IPS-15b (cell line): ENCODE data around the gene MAG.

Source experiments
- H3K27me3 ChIP-seq: one replicate; pipeline ENCODE4 v1.6.1; 2013; ENCODE audit warnings: low read length; ENCODE audit not compliant: control insufficient read depth, insufficient read depth
- H3K36me3 ChIP-seq: one replicate; pipeline ENCODE4 v1.6.1; 2013; ENCODE audit warnings: low read length; ENCODE audit not compliant: control insufficient read depth, insufficient read depth
- H3K4me1 ChIP-seq: one replicate; pipeline ENCODE4 v1.6.1; 2013; ENCODE audit warnings: mild to moderate bottlenecking, low read length; ENCODE audit not compliant: control insufficient read depth, insufficient read depth
- H3K4me3 ChIP-seq: one replicate; pipeline ENCODE4 v1.5.1; 2013; ENCODE audit warnings: low read depth, low read length
- H3K9ac ChIP-seq: one replicate; pipeline ENCODE4 v1.6.1; 2013; ENCODE audit warnings: low read depth, mild to moderate bottlenecking, low read length
- H3K9me3 ChIP-seq: one replicate; pipeline ENCODE4 v1.6.1; 2013; ENCODE audit warnings: mild to moderate bottlenecking, low read length; ENCODE audit not compliant: control insufficient read depth, insufficient read depth

Gene MAG

DNA sequence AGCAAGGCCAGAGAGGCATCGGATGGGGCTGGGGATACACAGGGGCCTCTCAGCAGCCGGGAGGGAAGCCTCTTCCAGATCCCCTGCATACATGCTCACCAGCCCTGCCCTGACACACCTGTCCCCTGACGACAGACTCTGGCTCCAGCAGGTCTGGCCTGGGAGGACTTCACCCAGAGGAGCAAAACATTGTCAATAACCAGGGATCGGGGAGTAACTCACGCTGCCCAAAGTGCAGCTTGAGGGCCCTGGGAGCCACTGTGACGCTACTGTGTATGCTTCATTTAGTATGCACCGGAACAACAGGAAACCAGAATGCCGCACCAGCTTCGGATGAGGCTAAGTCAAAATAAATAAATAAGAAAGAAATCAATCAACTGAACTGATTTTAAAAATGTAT is 24.6 kb downstream of the MAG start:
- Histone ChIP-seq H3K36me3 (no peaks in the 10 kb centered on the region), H3K4me3 (no peak overlapping the region), H3K4me1 (no peaks in the 10 kb centered on the region), H3K27me3 (no peaks in the 10 kb centered on the region), H3K9ac (peak overlapping the region; percentile 50), H3K9me3 (no peaks in the 10 kb centered on the region)

DNA sequence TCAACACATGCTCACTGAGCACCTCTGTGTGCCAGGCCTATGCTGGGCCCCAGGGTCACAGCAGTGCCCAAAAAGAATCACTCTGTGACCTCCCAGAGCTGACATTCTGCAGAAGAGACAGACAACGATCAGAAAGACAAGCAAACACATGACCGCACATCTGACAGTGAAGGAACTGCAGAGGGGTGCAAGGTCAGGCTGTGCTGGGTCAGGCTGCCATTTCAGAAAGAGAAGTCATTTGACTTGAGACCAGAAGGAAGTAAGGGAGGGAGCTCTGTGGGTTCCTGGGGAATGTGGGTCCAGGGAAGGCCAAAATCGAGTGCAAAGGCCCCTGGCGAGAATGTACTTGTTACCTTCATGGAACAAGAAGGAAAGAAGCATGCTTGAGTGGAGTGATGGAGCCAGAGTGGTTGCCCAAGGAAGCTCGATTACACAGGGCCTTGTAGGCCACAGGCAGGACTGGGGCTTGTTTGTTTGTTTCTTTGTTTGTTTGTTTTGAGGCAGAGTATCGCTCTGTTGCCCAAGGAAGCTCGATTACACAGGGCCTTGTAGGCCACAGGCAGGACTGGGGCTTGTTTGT is 25.6 kb downstream of the MAG start:
- no peaks in the 10 kb centered on the region for H3K36me3 ChIP-seq
- H3K9me3 ChIP-seq = peaks cover 4% of the 10 kb centered on the region
- H3K4me1 ChIP-seq = no peaks in the 10 kb centered on the region
- H3K9ac ChIP-seq = no peak overlapping the region
- H3K27me3 ChIP-seq = no peaks in the 10 kb centered on the region
- no peak overlapping the region for H3K4me3 ChIP-seq

DNA sequence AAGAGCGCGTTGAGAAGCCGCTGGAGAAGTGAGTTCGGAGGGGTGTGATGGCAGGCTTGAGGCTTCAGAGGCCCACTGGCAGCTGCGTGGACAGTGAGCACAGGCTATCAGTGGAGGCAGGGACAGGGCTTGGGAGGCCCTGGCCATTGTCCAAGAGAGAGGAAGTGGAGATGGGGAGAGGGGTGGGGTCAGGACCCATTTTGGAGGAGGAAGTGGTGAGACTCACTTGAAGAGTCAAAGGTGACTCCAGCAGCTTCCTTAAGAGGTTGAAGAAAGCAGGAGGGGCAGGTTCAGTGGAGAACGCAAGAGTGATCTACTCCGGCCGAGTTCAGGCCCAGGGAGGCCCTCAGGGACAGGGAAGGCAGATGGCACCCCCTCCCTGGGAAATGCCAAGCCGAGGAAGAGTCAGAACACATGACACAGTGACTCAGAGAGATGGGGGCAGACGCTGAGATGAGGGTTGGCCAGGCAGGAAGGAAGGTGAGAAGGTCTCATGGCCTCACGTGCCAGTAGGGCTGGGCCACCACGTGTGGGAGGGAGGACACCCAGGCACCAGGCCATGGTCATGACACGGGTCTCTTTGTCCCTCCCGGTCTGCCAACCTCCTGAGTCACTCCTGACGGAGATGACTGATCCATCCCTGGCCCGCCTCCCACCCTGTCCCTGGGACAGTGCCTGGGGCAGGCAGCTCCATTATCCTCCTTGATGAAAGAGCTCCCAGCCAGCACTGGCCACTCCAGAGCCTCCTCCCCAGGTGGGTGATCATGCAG is 26.9 kb downstream of the MAG start:
- no peaks in the 10 kb centered on the region for H3K36me3 ChIP-seq
- peaks cover 4% of the 10 kb centered on the region for H3K9me3 ChIP-seq
- H3K27me3 ChIP-seq = no peaks in the 10 kb centered on the region
- no peak overlapping the region for H3K4me3 ChIP-seq
- no peaks in the 10 kb centered on the region for H3K4me1 ChIP-seq
- H3K9ac ChIP-seq = no peak overlapping the region

DNA sequence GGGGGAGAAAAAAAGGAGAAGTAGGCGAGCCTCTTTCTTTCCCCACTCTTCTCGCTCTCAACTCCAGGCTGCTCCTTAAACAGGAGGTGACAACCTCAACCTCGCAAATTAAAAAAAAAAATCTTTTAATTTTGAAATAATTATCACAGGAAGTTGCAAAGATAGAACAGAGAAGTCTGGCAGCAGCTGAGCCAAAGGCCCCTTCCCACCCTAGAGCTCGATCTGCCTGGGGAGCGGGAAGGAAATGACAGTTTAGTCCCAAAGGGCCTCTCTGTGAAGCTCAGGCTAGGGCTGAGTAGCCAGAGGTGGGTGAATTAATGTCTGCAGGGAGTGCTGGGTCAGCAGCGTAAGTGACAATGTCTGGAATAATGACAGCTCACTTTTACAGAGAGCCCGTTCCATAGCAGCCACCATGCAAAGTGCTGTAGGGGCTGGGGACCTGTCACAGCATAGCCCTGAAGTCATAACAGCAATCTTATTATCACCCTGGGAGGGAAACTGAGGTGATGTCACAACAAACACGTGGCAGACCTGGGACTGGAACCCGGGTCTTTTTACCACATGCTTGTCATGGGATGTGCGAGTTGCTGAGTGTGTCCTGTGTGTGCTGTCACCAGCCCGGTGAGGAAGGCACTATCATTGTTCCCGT is 28.2 kb downstream of the MAG start:
- Histone ChIP-seq H3K27me3 (no peaks in the 10 kb centered on the region), H3K36me3 (no peaks in the 10 kb centered on the region), H3K4me3 (no peak overlapping the region), H3K9me3 (peaks cover 4% of the 10 kb centered on the region), H3K4me1 (no peaks in the 10 kb centered on the region), H3K9ac (no peak overlapping the region)

DNA sequence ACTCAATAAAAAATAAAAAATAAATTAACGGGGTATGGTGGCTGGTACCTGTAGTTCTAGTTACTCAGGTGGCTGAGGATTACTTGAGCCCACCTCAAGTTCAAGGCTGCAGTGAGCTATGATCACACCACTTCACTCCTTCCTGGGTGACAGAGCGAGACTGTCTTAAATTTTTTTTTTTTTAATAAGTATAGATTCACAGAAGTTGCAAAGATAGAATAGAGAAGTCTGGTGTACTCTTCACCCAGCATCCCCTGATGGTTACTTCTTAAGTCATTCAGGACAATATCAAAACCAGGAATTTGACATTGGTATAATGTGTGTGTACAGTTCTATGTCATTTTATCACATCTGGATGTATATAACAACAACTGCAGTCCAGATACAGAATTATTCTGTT is 29.3 kb downstream of the MAG start:
- no peak overlapping the region for H3K4me3 ChIP-seq
- H3K9me3 ChIP-seq = peaks cover 4% of the 10 kb centered on the region
- H3K27me3 ChIP-seq = no peaks in the 10 kb centered on the region
- H3K9ac ChIP-seq = no peak overlapping the region
- H3K4me1 ChIP-seq = no peaks in the 10 kb centered on the region
- H3K36me3 ChIP-seq = no peaks in the 10 kb centered on the region

- Histone ChIP-seq H3K36me3 (no peaks in the 10 kb centered on the region), H3K9ac (no peak overlapping the region), H3K4me1 (no peaks in the 10 kb centered on the region), H3K27me3 (no peaks in the 10 kb centered on the region), H3K4me3 (no peak overlapping the region), H3K9me3 (peaks cover 4% of the 10 kb centered on the region)
These were observed 30.1 kb downstream of the MAG start for GRCh38 chr19:35322014-35322413.

DNA sequence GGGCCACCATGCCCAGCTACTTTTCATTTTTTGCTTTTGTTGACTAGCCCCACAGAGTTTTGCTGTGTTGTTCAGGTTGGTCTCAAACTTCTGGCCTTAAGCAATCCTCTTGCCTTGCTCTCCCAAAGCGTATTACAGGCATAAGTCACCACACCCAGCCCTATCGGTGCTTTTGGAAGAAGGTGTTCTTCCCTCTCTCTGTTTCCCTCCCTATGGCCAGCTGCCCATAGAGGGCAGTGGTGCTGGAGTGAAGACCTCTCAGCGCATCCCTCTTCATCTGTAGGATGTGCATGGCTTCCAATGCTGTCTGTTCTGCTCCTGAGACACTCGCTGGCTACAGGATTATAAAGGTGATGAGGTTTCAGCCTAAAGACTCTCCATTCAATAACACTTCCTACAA is 35.7 kb downstream of the MAG start:
- no peaks in the 10 kb centered on the region for H3K4me1 ChIP-seq

DNA sequence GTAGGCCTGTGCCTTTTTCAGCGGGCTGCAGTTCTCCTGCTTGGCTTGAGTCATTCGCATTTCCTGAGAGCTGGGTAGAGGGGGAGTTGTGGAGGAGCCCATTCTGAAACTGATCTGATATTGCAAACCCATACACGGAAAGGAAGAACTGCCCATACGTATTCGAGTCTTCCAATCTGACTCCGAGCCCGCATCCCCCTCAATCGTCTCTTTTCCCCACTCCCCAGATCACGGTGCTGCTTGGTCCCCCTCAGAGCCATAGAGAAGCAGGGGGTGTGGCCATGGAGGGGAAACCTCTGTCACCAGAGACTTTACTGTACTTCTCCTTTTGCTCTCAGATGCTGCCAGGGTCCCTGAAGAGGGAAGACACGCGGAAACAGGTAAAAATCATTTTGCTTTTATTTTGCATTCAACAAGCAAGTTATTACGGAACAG is 36.9 kb downstream of the MAG start, which contains the start of gene CD22:
Gene CD22, plus strand, starts transcription at position 337 of the 435 bp plus-strand sequence. CDS start 2,854 bp downstream, outside the sequence.
- Histone ChIP-seq H3K36me3 (no peaks in the 10 kb centered on the region), H3K4me3 (no peak within 1 kb of the TSS), H3K4me1 (no peaks in the 10 kb centered on the region), H3K9ac (no peak within 1 kb of the TSS), H3K9me3 (no peaks in the 10 kb centered on the region), H3K27me3 (no peaks in the 10 kb centered on the region)

More for the DNA sequence above, 35.7 kb downstream of the MAG start:
- H3K9me3 ChIP-seq = no peaks in the 10 kb centered on the region
- H3K27me3 ChIP-seq = no peaks in the 10 kb centered on the region
- no peaks in the 10 kb centered on the region for H3K36me3 ChIP-seq
- H3K9ac ChIP-seq = no peak overlapping the region
- no peak overlapping the region for H3K4me3 ChIP-seq

DNA sequence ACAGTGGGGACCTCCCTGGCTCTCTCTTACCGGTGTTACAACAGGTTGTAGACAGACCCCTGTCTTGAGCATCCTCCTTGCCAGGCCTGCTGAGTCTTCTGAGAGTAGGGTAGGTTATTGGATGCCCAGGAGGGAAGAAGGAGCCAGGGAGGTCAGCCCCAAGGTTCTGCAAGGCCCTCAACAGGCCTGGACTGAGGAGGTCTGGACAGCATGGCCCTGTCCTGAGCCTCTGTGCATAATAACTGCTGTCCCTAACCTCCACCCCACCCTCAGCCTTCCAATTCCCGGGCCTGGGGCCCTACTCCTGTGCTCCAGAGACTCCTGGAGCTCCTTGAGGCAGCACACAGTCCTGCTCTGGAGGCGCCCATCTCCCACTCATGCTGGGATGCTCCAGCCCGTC is 37.4 kb downstream of the MAG start:
- no peaks in the 10 kb centered on the region for H3K9me3 ChIP-seq
- no peaks in the 10 kb centered on the region for H3K27me3 ChIP-seq
- H3K4me1 ChIP-seq = no peaks in the 10 kb centered on the region
- H3K4me3 ChIP-seq = no peak overlapping the region
- H3K9ac ChIP-seq = no peak overlapping the region
- H3K36me3 ChIP-seq = no peaks in the 10 kb centered on the region

- no peak overlapping the region for H3K4me3 ChIP-seq
- no peaks in the 10 kb centered on the region for H3K9me3 ChIP-seq
- H3K9ac ChIP-seq = no peak overlapping the region
- no peaks in the 10 kb centered on the region for H3K27me3 ChIP-seq
- no peaks in the 10 kb centered on the region for H3K36me3 ChIP-seq
- no peaks in the 10 kb centered on the region for H3K4me1 ChIP-seq
These were observed 38.5 kb downstream of the MAG start for GRCh38 chr19:35330475-35330874.

DNA sequence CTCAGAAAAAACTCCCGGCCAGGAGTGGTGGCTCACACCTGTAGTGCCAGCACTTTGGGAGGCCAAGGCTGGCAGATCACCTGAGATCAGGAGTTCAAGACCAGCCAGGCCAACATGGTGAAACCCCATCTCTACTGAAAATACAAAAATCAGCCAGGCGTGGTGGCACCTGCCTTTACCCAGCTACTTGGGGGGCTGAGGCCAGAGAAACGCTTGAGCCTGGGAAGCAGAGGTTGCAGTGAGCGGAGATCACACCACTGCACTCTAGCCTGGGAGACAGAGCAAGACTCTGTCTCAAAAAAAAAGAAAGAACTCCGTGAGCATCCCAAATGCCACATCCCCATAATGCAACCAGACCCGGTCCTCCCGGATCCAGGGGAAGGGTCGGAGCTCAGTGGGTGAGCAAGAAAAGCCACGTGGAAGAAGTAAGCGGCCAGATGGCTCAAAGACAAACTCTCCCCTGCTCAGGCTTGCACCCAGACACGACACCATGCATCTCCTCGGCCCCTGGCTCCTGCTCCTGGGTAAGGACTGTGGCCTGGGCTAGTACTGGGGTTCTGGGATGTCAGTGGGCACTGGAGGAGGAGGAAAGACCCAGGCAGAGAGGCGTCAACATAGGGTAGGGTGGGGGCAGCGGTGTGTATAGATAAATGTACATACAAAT is 39.7 kb downstream of the MAG start:
- H3K36me3 ChIP-seq = no peaks in the 10 kb centered on the region
- H3K9ac ChIP-seq = no peak overlapping the region
- no peaks in the 10 kb centered on the region for H3K27me3 ChIP-seq
- H3K4me1 ChIP-seq = no peaks in the 10 kb centered on the region
- H3K9me3 ChIP-seq = no peaks in the 10 kb centered on the region
- no peak overlapping the region for H3K4me3 ChIP-seq
